ENCODE data around the gene PIP4P1. TPM values are rescaled to one million over a fixed set of nuclear protein-coding genes. Genes with fewer than 3 reads are reported as not detected.

PIP4P1 gene
- total and polyA plus RNA-seq, 2 donors from 2014 or later: 33.3 to 35.7 TPM

DNA sequence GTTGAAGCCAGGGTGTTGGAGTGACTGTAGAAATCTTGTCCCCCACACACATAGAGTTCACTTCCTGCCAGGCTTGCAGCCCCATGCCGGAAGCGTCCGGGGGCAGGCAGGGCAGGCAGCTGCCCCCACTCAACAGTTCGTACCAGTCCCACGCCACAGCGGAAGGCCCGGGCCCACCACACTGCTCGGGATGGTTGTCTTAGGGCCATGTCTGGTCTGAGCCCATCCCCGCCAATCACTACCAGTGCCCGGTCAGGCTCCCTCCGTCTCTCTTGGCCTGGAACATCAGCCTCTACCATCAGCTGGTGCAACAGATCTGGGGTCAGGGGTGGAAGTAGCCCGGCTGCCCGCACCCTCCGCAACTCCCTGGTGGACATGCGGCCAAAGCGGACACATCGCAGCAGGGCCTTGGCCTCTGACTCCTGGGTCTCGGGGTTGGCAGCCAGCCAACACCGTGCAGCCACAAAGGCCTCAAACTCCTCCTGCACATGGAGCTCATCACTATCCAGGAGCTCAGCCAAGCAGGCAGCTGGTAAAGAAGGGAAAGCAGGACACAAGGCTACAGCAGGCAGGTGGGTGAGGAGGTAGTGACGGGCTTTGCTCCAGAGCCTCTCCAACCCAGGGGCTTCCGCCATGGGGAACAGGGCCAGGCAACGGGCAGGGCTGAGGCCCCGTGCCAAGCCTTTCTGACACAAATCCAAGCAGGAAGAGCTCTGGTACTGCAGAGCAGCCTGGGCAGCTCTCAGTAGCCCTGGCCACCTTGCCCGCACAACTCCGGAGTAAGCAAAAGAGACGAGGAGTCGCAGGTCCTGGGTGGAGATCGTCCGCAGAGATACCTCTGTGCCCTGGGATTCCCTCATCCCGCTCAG is 31.2 kb downstream of the PIP4P1 start:
- no peak overlapping the region for H3K9ac ChIP-seq (ENCODE audit: low read length in 3 of 3)
- peak in 1 of 5 donors; percentile 79 for DNase-seq
- H3K4me3 ChIP-seq (ENCODE audit: low read length in 3 of 3): no peak overlapping the region
- FAIRE-seq: no peak
- no peaks in the 10 kb centered on the region for H3K9me3 ChIP-seq (ENCODE audit: control insufficient read depth in 2 of 3, insufficient read depth in 1 of 3, low read length in 3 of 3)
- intact Hi-C loops (cut with DNase I): no loop called here
- no peak overlapping the region for H3K27ac ChIP-seq (ENCODE audit: low read depth in 2 of 2, low read length in 2 of 2)
- no peaks in the 10 kb centered on the region for H3K27me3 ChIP-seq (ENCODE audit: control insufficient read depth, insufficient read depth, low read length)
- peaks cover 0 to 5% (median 0%) of the 10 kb centered on the region in 3 donors for H3K4me1 ChIP-seq (ENCODE audit: control insufficient read depth in 2 of 3, insufficient read depth in 2 of 3, low read depth in 1 of 3, low read length in 3 of 3)
- H3K36me3 ChIP-seq (ENCODE audit: control insufficient read depth in 2 of 3, insufficient read depth in 3 of 3, low read length in 3 of 3): no peaks in the 10 kb centered on the region
- TF ChIP-seq, protein P1, sequence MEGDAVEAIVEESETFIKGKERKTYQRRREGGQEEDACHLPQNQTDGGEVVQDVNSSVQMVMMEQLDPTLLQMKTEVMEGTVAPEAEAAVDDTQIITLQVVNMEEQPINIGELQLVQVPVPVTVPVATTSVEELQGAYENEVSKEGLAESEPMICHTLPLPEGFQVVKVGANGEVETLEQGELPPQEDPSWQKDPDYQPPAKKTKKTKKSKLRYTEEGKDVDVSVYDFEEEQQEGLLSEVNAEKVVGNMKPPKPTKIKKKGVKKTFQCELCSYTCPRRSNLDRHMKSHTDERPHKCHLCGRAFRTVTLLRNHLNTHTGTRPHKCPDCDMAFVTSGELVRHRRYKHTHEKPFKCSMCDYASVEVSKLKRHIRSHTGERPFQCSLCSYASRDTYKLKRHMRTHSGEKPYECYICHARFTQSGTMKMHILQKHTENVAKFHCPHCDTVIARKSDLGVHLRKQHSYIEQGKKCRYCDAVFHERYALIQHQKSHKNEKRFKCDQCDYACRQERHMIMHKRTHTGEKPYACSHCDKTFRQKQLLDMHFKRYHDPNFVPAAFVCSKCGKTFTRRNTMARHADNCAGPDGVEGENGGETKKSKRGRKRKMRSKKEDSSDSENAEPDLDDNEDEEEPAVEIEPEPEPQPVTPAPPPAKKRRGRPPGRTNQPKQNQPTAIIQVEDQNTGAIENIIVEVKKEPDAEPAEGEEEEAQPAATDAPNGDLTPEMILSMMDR (IDR thresholded peaks at IDR 0.05; ENCODE audit: borderline replicate concordance, extremely low read depth, insufficient read depth): no peak

DNA sequence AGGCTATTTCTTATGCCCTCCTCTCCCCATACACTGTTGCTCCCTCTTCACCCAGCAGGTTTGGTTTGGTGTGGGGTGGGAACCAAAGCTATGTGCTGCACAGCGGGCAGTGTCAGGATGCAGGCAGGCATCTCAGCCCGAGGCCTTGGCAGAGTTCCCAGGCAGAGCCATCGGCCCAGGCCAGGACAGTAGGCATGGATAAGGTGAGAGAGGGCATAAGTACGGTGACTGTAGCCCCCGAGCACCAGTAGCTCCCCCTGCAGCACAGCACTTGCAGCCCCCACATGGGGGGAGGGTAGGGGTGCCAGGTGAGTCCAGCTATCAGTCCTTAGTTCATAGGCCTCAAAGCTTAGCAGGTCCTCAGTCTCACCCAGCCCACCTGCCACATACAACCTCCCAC is 32.4 kb downstream of the PIP4P1 start:
- TF ChIP-seq, protein P1 (IDR thresholded peaks at IDR 0.05; ENCODE audit: borderline replicate concordance, extremely low read depth, insufficient read depth): no peak
- FAIRE-seq: no peak
- Histone ChIP-seq H3K27me3 (ENCODE audit: control insufficient read depth, insufficient read depth, low read length) (no peaks in the 10 kb centered on the region), H3K4me3 (ENCODE audit: low read length in 3 of 3) (no peak overlapping the region), H3K4me1 (ENCODE audit: control insufficient read depth in 2 of 3, insufficient read depth in 2 of 3, low read depth in 1 of 3, low read length in 3 of 3) (peaks cover 0 to 2% (median 0%) of the 10 kb centered on the region in 3 donors), H3K9me3 (ENCODE audit: control insufficient read depth in 2 of 3, insufficient read depth in 1 of 3, low read length in 3 of 3) (no peaks in the 10 kb centered on the region), H3K36me3 (ENCODE audit: control insufficient read depth in 2 of 3, insufficient read depth in 3 of 3, low read length in 3 of 3) (no peaks in the 10 kb centered on the region), H3K9ac (ENCODE audit: low read length in 3 of 3) (no peak overlapping the region), H3K27ac (ENCODE audit: low read depth in 2 of 2, low read length in 2 of 2) (no peak overlapping the region)
- DNase-seq: no peak
- intact Hi-C loops (cut with DNase I): no loop called here

DNA sequence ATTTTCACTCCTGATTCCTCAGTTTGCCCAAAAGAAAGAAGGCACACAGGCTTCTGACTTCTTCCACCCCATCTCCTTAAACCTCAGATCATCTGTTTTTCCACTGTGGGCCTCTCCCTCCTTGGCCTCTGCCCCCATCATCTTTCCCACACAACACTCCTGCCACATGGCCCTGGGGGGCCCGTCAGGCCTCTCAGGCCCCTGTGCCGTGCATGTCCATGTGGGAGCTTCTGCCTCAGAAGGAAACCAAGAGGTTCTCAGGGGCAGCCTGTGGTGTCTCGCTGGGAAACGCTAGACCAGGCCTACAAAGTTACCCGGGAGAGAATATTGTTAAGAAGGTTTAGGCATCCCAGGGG is 33.2 kb downstream of the PIP4P1 start:
- peaks cover 0 to 2% (median 0%) of the 10 kb centered on the region in 3 donors for H3K4me1 ChIP-seq (ENCODE audit: control insufficient read depth in 2 of 3, insufficient read depth in 2 of 3, low read depth in 1 of 3, low read length in 3 of 3)
- H3K27me3 ChIP-seq (ENCODE audit: control insufficient read depth, insufficient read depth, low read length): no peaks in the 10 kb centered on the region
- no peak overlapping the region for H3K27ac ChIP-seq (ENCODE audit: low read depth in 2 of 2, low read length in 2 of 2)
- TF ChIP-seq, protein P1 (IDR thresholded peaks at IDR 0.05; ENCODE audit: borderline replicate concordance, extremely low read depth, insufficient read depth): no peak
- FAIRE-seq (no peak), DNase-seq (no peak)
- no peak overlapping the region for H3K9ac ChIP-seq (ENCODE audit: low read length in 3 of 3)
- H3K36me3 ChIP-seq (ENCODE audit: control insufficient read depth in 2 of 3, insufficient read depth in 3 of 3, low read length in 3 of 3): no peaks in the 10 kb centered on the region
- H3K9me3 ChIP-seq (ENCODE audit: control insufficient read depth in 2 of 3, insufficient read depth in 1 of 3, low read length in 3 of 3): no peaks in the 10 kb centered on the region
- intact Hi-C loops (cut with DNase I): no loop called here
- no peak overlapping the region for H3K4me3 ChIP-seq (ENCODE audit: low read length in 3 of 3)

Measured in kidney (tissue), 14 donors.